Cardiac fibroblast (primary cell): ENCODE data around the gene PTPRR.

Experiments
- DNase-seq, 2 donors: peaks; one replicate each; pipeline versions ENCODE4 v3.0.0 to v3.0.0-alpha.2; 2010; ENCODE audit warnings: low read depth in 2 of 2
- H3K4me3 ChIP-seq, 2 donors: replicated peaks in 1 of 2; 1 replicate in 1 of 2; 2 replicates in 1 of 2; pipeline ENCODE4 v1.5.1; 2011; ENCODE audit warnings: low read depth in 2 of 2, low read length in 2 of 2, mild to moderate bottlenecking in 2 of 2, moderate library complexity in 1 of 2
- TF ChIP-seq, protein P1 (sequence below): IDR thresholded peaks from one replicate; pipeline ENCODE4 v1.5.1; 2011; ENCODE audit warnings: low read depth, mild to moderate bottlenecking, low read length, inconsistent platforms

PTPRR gene

DNA sequence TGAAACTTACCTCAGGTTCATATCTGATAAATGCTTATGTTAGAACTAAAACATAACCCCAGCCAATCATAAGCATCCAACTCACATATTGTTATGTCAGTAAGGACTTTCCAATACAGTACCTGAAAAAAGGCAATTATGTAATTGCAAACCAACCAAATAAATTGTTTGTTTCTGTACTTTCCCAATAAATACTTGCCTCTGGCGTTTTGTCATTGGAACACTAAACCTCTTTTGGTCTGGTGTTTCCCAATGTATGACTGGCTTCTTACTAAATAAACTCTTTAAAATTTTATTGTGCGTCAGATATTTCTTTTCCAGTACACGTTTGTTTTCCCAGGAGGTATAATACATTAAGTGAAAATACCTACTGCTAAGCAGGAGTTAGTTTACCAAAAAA is 276.6 kb downstream of the PTPRR start:
- no peak for DNase-seq
- H3K4me3 ChIP-seq = no peak overlapping the region

DNA sequence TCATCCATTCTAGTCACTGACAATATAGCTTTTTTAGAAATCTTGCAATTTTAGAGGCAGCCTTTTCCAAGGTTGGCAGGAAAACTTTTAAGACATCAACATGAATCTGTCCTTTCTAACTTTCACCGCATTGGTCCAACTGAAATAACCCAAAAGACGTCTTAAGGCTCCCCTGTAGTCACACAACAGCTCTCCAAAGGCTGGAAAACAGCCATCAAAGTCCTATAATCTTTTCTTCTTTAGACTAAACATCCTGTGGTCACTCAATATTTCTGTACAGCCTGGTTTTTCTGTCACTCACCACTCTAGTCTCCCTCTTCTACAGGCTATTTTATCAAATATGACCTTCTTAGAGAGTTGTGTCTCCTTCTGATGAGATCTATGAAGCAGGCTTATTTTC is 278.8 kb downstream of the PTPRR start:
- no peak overlapping the region for H3K4me3 ChIP-seq
- DNase-seq = no peak
- TF ChIP-seq, protein P1, sequence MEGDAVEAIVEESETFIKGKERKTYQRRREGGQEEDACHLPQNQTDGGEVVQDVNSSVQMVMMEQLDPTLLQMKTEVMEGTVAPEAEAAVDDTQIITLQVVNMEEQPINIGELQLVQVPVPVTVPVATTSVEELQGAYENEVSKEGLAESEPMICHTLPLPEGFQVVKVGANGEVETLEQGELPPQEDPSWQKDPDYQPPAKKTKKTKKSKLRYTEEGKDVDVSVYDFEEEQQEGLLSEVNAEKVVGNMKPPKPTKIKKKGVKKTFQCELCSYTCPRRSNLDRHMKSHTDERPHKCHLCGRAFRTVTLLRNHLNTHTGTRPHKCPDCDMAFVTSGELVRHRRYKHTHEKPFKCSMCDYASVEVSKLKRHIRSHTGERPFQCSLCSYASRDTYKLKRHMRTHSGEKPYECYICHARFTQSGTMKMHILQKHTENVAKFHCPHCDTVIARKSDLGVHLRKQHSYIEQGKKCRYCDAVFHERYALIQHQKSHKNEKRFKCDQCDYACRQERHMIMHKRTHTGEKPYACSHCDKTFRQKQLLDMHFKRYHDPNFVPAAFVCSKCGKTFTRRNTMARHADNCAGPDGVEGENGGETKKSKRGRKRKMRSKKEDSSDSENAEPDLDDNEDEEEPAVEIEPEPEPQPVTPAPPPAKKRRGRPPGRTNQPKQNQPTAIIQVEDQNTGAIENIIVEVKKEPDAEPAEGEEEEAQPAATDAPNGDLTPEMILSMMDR = no peak

More for the DNA sequence above, 276.6 kb downstream of the PTPRR start:
- TF ChIP-seq, protein P1 = no peak

DNA sequence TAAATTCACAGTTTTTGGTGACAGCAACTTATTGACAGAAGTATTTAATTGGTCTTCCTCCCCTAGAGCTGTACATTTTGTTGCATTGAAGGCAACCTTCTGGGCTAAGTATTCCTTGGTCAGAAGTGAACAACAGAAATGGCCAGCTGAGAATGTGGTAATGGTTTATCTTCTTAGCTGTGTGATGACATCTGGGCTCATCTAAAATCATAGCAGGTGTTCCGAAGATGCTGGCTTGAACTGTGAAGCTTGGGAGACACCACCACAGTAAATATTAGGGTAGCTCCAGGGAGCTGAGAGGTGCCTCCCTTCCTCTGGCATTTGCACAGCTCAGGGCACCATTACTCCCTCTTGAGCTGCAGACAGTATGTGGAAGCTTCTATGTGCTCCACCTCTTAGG is 279.6 kb downstream of the PTPRR start:
- DNase-seq = no peak
- TF ChIP-seq, protein P1 = no peak
- no peak overlapping the region for H3K4me3 ChIP-seq

DNA sequence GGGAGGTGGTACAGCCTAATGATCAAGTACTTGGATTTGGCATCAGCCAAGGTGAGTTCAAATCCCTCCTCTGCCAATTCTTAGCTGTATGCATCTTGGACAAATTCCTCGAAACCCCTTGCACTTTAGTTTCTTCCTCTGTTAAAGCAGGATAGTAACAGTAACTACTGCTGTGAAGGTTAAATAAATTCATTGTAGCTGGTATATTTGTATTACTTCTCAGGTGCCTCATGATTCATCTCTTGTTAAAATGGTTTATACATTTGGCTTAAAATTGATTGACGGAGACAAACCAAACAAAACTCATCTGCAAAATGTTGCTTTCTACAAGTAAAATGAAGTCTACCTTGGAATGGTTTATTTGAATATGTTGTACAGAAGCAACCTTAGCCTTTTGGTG is 281.0 kb downstream of the PTPRR start:
- TF ChIP-seq, protein P1 = no peak
- no peak overlapping the region for H3K4me3 ChIP-seq
- DNase-seq = no peak

DNA sequence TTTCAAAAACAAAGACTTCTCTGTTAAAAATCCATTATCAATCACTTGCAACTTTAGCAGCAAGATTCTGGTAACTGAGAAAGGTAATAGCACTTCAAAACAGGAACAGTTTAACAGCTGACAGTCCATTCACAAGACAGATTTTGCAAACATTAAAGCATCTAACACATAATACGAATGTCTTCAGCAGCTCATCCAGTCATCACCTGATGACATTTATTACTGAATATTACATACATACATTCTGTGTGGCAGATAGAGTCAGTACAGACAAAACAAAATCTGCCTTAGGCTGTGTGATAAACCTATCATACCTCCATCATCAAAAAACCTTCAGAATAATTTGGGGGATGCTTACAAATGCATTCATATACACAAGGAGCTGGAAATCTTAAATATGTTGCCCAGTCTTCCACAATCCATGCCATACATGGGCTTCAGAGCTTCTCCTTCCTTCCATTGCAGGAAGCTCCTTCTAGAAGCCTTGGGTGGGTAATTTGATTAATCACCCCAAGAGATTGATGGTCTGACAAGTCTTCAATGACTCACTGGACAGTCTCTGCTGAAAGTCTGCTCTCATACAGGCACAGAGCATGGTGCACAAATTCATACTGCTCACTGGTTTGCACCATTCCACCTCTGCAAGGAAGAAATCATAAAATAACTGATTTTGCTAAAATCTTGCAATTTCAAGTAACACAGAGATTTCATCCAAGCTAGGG is 281.7 kb downstream of the PTPRR start:
- no peak for DNase-seq
- TF ChIP-seq, protein P1 = no peak
- no peak overlapping the region for H3K4me3 ChIP-seq

DNA sequence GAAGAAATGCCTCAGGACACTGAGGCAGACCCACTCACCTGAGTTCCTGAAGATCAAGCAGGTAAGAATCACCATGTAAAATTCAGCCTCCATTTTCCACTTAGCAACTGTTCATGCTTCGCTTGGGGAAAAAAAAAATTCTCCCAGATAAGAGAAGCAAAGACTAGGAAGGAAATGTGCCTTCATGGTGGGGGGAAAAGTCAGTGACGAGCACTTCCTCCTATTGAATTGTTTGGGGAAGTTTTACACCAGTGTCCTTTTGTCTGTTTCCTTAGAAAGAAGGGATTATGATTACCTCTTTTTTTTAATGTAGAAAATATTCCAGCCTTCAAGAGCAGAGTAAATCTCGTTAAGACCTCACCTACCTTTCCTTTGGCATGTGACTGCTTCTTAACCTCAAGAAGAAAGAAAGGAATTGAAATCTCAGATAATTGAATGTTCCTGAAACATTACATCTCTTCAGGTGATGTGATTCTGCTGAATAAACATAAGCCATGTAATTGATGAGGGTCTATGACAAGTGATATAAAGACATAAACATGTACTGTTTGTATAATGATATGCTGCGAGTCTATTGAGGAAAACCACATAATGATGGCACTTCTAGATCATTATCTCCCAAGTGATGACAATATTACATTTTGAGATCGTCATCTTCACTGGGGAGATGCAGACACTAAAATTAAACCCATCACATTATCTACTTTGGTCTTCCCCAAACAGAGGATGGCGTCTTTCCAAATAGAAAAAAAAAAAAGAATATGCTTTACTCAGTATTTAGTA is 283.0 kb downstream of the PTPRR start, which contains the start of gene PTPRB:
TSS of gene PTPRB (minus strand) at position 127 of the 783 bp plus-strand sequence. CDS start at position 93, 34 bp downstream.
- DNase-seq = no peak
- TF ChIP-seq, protein P1 = no peak
- H3K4me3 ChIP-seq = no peak within 1 kb of the TSS
